Suprapubic skin (tissue), 4 donors: ENCODE results near the gene DUSP23. TPM values are rescaled to one million over a fixed set of nuclear protein-coding genes. Genes with fewer than 3 reads are reported as not detected.

Experiments
- DNase-seq, 2 donors: peaks; one replicate each; pipeline ENCODE4 v3.0.0-alpha.2; 2019; ENCODE audit warnings: low spot score in 2 of 2
- H3K27ac ChIP-seq: fragments of 200-600 bp; sonication (generic); one replicate; pipeline ENCODE4 v1.5.1; 2019
- H3K27me3 ChIP-seq: fragments of 200-600 bp; sonication (generic); one replicate; pipeline ENCODE4 v1.5.1; 2019
- H3K36me3 ChIP-seq: fragments of 200-600 bp; sonication (generic); one replicate; pipeline ENCODE4 v1.5.1; 2019
- H3K4me1 ChIP-seq: fragments of 200-600 bp; sonication (generic); one replicate; pipeline ENCODE4 v1.5.1; 2019
- H3K4me3 ChIP-seq: fragments of 200-600 bp; sonication (generic); one replicate; pipeline ENCODE4 v1.5.1; 2019; ENCODE audit warnings: mild to moderate bottlenecking
- H3K9me3 ChIP-seq: fragments of 200-600 bp; sonication (generic); one replicate; pipeline ENCODE4 v1.5.1; 2019
- EP300 ChIP-seq: sonication (generic); formaldehyde crosslinking; IDR thresholded peaks from one replicate; pipeline ENCODE4 v1.6.1; 2017; ENCODE audit warnings: antibody characterized with exemption
- POLR2A ChIP-seq, 2 donors: fragments of 450-650 bp; IDR thresholded peaks; one replicate each; pipeline ENCODE4 v1.6.1; 2017; ENCODE audit warnings: antibody characterized with exemption in 2 of 2, mild to moderate bottlenecking in 2 of 2, moderate library complexity in 2 of 2
- POLR2AphosphoS5 ChIP-seq, 3 donors: sonication (generic); formaldehyde crosslinking; IDR thresholded peaks; one replicate each; pipeline ENCODE4 v1.6.1; 2017; ENCODE audit warnings: antibody characterized with exemption in 3 of 3
- WGBS: methylation state at CpG from one replicate; pipeline ENCODE4 v1.1.5; 2018; 5-methylcytosine and 5-hydroxymethylcytosine counted together
- total RNA-seq, 4 donors: library from RNA; depleted of rRNA; stranded (reverse); fragments of >200 nt; gene quantifications; one replicate each; pipeline ENCODE4 v1.1.0, GENCODE V29; 2016
- TF ChIP-seq, protein P1 (sequence below), 2 donors: fragments of 200-600 bp in 1 of 2; fragments of 450-650 bp in 1 of 2; sonication (generic) in 1 of 2; IDR thresholded peaks; one replicate each; pipeline ENCODE4 v1.5.1; 2016 to 2019; ENCODE audit warnings: antibody characterized with exemption in 2 of 2, mild to moderate bottlenecking in 1 of 2, moderate library complexity in 1 of 2

DUSP23 gene
- total RNA-seq, 4 donors from 2014 or later, result 39.6 to 89.6 (median 75.0) TPM

DNA sequence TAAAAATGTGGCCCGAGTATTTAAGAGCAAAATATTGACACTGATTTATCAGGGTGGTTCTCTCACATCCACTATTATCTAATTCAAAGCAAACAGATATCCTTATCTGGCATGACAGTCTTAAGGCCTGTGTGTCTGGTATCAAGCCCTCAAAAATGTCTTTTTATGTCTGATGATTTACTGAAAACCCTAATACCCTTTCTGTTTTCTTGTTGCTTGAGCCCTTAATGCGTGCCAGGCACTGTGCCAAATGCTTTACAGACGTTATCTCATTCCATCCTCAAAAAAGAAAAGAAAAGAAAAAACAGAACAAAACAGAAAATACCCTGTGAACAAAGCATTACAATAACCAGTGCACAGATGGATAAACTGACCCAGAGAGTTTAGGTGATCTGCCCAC is 5.7 kb downstream of the DUSP23 start:
- TF ChIP-seq EP300, result no peak
- no peak for TF ChIP-seq POLR2A (IDR thresholded peaks at IDR 0.05)
- TF ChIP-seq, protein P1, sequence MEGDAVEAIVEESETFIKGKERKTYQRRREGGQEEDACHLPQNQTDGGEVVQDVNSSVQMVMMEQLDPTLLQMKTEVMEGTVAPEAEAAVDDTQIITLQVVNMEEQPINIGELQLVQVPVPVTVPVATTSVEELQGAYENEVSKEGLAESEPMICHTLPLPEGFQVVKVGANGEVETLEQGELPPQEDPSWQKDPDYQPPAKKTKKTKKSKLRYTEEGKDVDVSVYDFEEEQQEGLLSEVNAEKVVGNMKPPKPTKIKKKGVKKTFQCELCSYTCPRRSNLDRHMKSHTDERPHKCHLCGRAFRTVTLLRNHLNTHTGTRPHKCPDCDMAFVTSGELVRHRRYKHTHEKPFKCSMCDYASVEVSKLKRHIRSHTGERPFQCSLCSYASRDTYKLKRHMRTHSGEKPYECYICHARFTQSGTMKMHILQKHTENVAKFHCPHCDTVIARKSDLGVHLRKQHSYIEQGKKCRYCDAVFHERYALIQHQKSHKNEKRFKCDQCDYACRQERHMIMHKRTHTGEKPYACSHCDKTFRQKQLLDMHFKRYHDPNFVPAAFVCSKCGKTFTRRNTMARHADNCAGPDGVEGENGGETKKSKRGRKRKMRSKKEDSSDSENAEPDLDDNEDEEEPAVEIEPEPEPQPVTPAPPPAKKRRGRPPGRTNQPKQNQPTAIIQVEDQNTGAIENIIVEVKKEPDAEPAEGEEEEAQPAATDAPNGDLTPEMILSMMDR (IDR thresholded peaks at IDR 0.05), result no peak
- TF ChIP-seq POLR2AphosphoS5 (IDR thresholded peaks at IDR 0.05), result no peak
- Histone ChIP-seq H3K4me3 (no peak overlapping the region), H3K4me1 (peaks cover 25% of the 10 kb centered on the region), H3K9me3 (no peaks in the 10 kb centered on the region), H3K27me3 (no peaks in the 10 kb centered on the region), H3K27ac (no peak overlapping the region), H3K36me3 (no peaks in the 10 kb centered on the region)
- 28% methylated on average over 3 of the region's 3 CpGs for WGBS
- no peak for DNase-seq

DNA sequence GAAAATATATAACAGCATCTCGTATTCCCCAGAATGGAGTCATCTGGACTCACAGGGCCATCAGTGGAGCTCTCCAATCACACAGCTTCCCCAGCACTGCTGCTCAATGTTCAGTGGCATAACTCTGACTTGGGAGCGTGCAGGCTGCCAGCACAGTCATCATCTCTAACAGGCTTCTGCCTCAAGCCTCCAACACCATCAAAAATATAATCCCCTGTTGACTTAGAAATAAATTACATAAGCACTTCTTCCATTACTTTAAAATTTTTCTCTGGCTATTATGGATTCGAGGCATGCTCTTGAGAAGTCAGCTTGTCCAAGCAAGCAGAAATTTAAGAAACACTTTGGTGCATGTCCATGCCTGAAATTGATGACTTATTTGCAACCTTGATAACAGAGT is 6.2 kb downstream of the DUSP23 start:
- TF ChIP-seq EP300 (no peak), POLR2AphosphoS5 (IDR thresholded peaks at IDR 0.05) (no peak), POLR2A (IDR thresholded peaks at IDR 0.05) (no peak)
- Histone ChIP-seq H3K4me3 (no peak overlapping the region), H3K4me1 (peaks cover 20% of the 10 kb centered on the region), H3K36me3 (no peaks in the 10 kb centered on the region), H3K27ac (no peak overlapping the region), H3K9me3 (no peaks in the 10 kb centered on the region), H3K27me3 (no peaks in the 10 kb centered on the region)
- DNase-seq, result no peak
- WGBS, result 30% methylated on average over 3 of the region's 3 CpGs

DNA sequence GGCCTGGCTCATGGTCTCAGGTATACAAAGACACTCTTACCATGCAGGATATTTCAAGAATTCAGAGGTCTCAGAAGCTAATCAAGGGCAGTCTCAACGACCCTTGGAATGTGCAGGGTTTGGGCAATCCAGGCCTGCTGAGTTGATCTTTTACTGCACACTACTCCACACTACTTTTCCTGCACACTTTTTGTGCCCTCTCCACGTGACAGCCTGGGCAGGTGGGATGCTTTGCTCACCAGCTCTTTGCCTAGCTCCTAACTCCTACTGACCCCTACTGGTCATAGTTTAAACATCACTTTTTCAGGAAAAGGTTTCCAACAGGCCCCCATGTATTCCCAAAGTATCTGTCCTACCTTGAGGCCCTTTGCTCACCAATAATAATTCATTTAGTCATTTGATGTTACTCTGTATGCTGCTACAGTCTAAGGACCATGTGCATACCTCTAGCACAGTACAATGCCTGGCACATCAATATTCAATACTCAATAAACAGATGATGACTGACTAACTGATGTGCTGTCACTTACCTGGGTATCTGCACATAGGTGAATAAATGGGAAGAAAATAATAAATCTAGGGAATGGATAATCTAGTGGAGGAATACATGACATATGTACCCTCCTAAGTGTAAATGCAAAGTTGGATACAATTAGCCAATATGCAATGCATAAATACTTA is 9.6 kb downstream of the DUSP23 start:
- Histone ChIP-seq H3K4me1 (peaks cover 13% of the 10 kb centered on the region), H3K36me3 (no peaks in the 10 kb centered on the region), H3K9me3 (no peaks in the 10 kb centered on the region), H3K27ac (no peak overlapping the region), H3K27me3 (peaks cover under 1% of the 10 kb centered on the region), H3K4me3 (no peak overlapping the region)
- WGBS, result 37% methylated on average over 2 of the region's 2 CpGs
- no peak for TF ChIP-seq POLR2AphosphoS5 (IDR thresholded peaks at IDR 0.05)
- TF ChIP-seq, protein P1 (IDR thresholded peaks at IDR 0.05), result peak in 1 of 2 donors; percentile 24
- no peak for TF ChIP-seq POLR2A (IDR thresholded peaks at IDR 0.05)
- no peak for DNase-seq

DNA sequence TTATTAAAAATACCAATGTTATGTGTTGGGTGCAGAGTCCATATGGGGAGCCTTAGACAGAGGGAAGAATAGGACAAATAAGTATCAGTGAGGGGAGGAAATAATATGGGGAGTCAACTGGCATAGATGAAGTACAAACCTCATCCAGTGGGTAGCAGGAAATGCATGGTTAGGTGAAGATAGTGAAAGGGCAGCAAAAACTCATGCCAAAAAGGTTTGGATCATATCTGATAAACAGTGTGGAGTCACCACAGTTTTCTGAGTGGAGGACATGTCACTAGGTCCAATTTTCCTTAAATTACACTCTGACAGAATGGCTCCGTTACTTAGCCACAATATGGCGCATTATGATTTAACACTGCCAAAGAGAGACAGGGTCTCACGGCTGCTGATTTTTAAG is 10.3 kb downstream of the DUSP23 start:
- Histone ChIP-seq H3K27me3 (peaks cover 2% of the 10 kb centered on the region), H3K4me1 (peaks cover 13% of the 10 kb centered on the region), H3K27ac (no peak overlapping the region), H3K9me3 (no peaks in the 10 kb centered on the region), H3K36me3 (no peaks in the 10 kb centered on the region), H3K4me3 (no peak overlapping the region)
- 56% methylated on average over 3 of the region's 3 CpGs for WGBS
- DNase-seq, result no peak
- TF ChIP-seq EP300 (no peak), POLR2AphosphoS5 (IDR thresholded peaks at IDR 0.05) (no peak), POLR2A (IDR thresholded peaks at IDR 0.05) (no peak)
- TF ChIP-seq, protein P1 (IDR thresholded peaks at IDR 0.05), result no peak

DNA sequence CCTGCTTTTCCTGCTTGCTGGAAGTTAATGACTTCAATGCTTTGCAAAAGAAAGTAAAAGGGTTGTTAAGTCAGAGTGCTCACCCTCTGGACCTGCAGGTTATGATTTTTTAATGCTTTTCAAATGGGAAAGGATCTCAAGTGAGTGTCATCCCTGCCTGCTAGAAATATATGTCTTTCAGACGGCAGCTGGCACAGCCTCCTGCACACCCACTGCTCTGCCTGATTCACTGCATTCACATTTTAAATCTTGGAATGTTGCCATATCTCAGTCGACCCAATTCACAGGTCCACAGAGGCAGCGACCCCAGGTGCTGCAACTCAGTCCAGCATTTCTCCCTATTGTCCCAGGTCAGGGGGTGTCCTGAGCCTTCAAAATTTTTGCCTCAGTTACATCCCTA is 10.7 kb downstream of the DUSP23 start:
- no peak for DNase-seq
- H3K27me3 ChIP-seq, result peaks cover 2% of the 10 kb centered on the region
- H3K4me3 ChIP-seq, result no peak overlapping the region
- H3K4me1 ChIP-seq, result peaks cover 9% of the 10 kb centered on the region
- H3K27ac ChIP-seq, result no peak overlapping the region
- TF ChIP-seq POLR2A (IDR thresholded peaks at IDR 0.05) (no peak), POLR2AphosphoS5 (IDR thresholded peaks at IDR 0.05) (no peak), EP300 (no peak)
- TF ChIP-seq, protein P1 (IDR thresholded peaks at IDR 0.05), result no peak
- no peaks in the 10 kb centered on the region for H3K36me3 ChIP-seq
- no peaks in the 10 kb centered on the region for H3K9me3 ChIP-seq
- WGBS, result 16% methylated on average over 3 of the region's 3 CpGs
